Nucleus accumbens (tissue), 56 donors: Measurements from ENCODE around the gene PLET1.
"Not testable (repeated sequence)": the region's sequence is repeated elsewhere in the genome, so short reads cannot be mapped to it uniquely, and the experiment has no call there.

Source experiments
- DNase-seq, 56 donors: peaks; one replicate each; lab custom pipeline; 2025; lab: John Stamatoyannopoulos, UW

PLET1 gene

GRCh38 chr11:112216561-112217105 lies 44.0 kb downstream of the PLET1 start:
- no peak for DNase-seq

GRCh38 chr11:112215621-112216020 lies 45.0 kb downstream of the PLET1 start:
- DNase-seq: no peak

- no peak for DNase-seq
These were observed 46.9 kb downstream of the PLET1 start for GRCh38 chr11:112213753-112214152.

GRCh38 chr11:112212710-112213109 lies 48.0 kb downstream of the PLET1 start:
- DNase-seq: no peak

GRCh38 chr11:112212290-112212689 lies 48.4 kb downstream of the PLET1 start:
- DNase-seq: no peak

DNA sequence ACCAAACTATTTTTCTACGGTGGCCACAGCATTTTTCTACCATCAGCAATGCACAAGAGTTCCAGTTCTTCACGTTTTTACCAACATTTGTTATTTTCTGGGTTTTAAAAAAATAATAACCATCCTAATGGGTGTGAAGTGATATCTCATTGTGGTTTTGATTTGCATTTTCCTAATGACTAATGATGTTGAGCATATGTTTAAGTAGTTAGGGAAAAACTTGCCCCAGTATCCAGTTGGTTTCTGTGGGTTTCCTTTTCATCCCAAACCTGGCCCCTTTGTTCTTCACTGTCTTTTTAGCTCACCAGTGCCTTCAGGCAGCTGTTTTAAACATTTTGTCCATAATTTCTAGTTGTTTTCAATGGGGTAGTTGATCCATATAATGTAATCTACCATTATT lies 49.1 kb downstream of the PLET1 start:
- DNase-seq: no peak

- no peak for DNase-seq
These were observed 49.8 kb downstream of the PLET1 start for GRCh38 chr11:112210890-112211289.

GRCh38 chr11:112206071-112206470 lies 54.6 kb downstream of the PLET1 start:
- no peak for DNase-seq

DNA sequence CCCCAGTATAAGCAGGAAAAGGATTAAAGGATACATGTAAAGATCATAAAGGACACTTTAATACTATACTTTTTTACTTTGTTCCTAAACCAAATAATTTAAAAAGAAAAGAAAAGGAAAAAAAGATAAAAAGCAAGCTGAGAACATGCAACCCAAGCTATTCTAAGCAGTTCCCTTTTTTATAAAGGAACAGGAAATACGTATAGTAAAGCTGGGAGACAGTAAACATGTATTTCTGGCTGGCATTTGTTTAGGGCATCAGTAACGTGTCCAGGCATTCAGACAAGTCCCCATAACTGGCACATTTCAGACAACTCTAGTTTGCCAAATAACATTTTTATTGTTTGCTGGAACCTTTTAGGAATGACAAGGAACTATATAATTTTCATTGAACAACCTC lies 60.4 kb downstream of the PLET1 start:
- no peak for DNase-seq

DNA sequence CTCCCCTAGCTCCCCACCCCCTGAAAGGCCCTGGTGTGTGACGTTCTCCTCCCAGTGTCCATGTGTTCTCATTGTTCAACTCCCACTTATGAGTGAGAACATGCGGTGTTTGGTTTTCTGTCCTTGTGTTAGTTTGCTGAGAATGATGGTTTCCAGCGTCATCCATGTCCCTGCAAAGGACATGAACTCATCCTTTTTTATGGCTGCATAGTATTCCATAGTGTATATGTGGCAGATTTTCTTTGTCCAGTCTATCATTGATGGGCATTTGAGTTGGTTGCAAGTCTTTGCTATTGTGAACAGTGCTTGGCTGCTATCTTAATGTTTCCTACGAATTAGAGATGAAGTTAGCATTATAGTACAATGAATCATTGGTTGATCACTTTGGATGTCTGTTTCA lies 61.6 kb downstream of the PLET1 start:
- DNase-seq: not testable (repeated sequence)
